Lower lobe of right lung (tissue), 2 donors: Measurements from ENCODE around the gene CCDC28A. TPM values are rescaled to one million over a fixed set of nuclear protein-coding genes. Genes with fewer than 3 reads are reported as not detected.
A peak's percentile ranks its signal among the peaks of the same experiment; 100 is the strongest.

ENCODE experiments used
- ATAC-seq, 2 donors: fragments of 200-7000 bp; cut with Tn5 transposase; one replicate each; pipeline ENCODE4 v1.9.1; 2020 to 2022; ENCODE audit warnings: mild to moderate bottlenecking in 2 of 2, moderate library complexity in 2 of 2
- DNase-seq: peaks from one replicate; pipeline ENCODE4 v3.0.0-alpha.2; 2020
- H3K27ac ChIP-seq: fragments of 200-600 bp; one replicate; pipeline ENCODE4 v1.8.0; 2022
- H3K27me3 ChIP-seq: fragments of 200-600 bp; one replicate; pipeline ENCODE4 v1.8.0; 2022; ENCODE audit warnings: low read depth
- H3K36me3 ChIP-seq: fragments of 200-600 bp; one replicate; pipeline ENCODE4 v1.8.0; 2022; ENCODE audit warnings: mild to moderate bottlenecking
- H3K4me1 ChIP-seq: fragments of 200-600 bp; one replicate; pipeline ENCODE4 v1.8.0; 2022
- H3K4me3 ChIP-seq: fragments of 200-600 bp; one replicate; pipeline ENCODE4 v1.8.0; 2022; ENCODE audit warnings: mild to moderate bottlenecking
- H3K9me3 ChIP-seq: fragments of 200-600 bp; one replicate; pipeline ENCODE4 v1.8.0; 2022
- CTCF ChIP-seq: fragments of 200-600 bp; IDR thresholded peaks from one replicate; pipeline ENCODE4 v1.8.0; 2022; ENCODE audit warnings: antibody characterized with exemption, mild to moderate bottlenecking
- intact Hi-C: fragments of 100-400 bp; cut with DNase I; formaldehyde crosslinking; loops from one replicate; pipeline ENCODE4 v1.11.0; 2022
- total RNA-seq: library from RNA; stranded (reverse); fragmentation: NEBNext Ultra II Directional; extraction: Animal tissue kit (Norgen Biotek cat#: 25700); gene quantifications from one replicate; pipeline ENCODE4 v1.2.1, GENCODE V29; 2021
- donor health status: DM: no; HTN: yes; CAD: no; lungs with severe emphysema.

The CCDC28A gene
- total RNA-seq, 1 donor from 2014 or later: 30.8 TPM

- peak; percentile 83 to 93 for ATAC-seq
- Histone ChIP-seq H3K27me3 (no peaks in the 10 kb centered on the region), H3K36me3 (peaks cover 19% of the 10 kb centered on the region), H3K4me1 (no peaks in the 10 kb centered on the region), H3K4me3 (peak within 1 kb of the TSS; percentile 43), H3K27ac (peak within 1 kb of the TSS; percentile 53), H3K9me3 (no peaks in the 10 kb centered on the region)
- DNase-seq: peak; percentile 74
- TF ChIP-seq CTCF: no peak
- intact Hi-C loops: no loop called here
These were observed 22.4 kb downstream of the CCDC28A start, which contains the start of gene ECT2L for GRCh38 chr6:138795809-138796603. TSS of gene ECT2L (plus strand) at chr6:138796087. CDS start at chr6:138813275, 17,188 bp downstream.

GRCh38 chr6:138796771-138797170 lies 23.2 kb downstream of the CCDC28A start:
- intact Hi-C loops: no loop called here
- no peaks in the 10 kb centered on the region for H3K9me3 ChIP-seq
- H3K27me3 ChIP-seq: no peaks in the 10 kb centered on the region
- H3K36me3 ChIP-seq: peaks cover 11% of the 10 kb centered on the region
- no peak for ATAC-seq
- no peak for DNase-seq
- H3K4me1 ChIP-seq: no peaks in the 10 kb centered on the region
- H3K27ac ChIP-seq: no peak overlapping the region
- no peak for TF ChIP-seq CTCF
- peak overlapping the region; percentile 43 for H3K4me3 ChIP-seq

GRCh38 chr6:138797806-138798446 lies 24.4 kb downstream of the CCDC28A start:
- intact Hi-C loops: no loop called here
- DNase-seq: no peak
- Histone ChIP-seq H3K4me3 (no peak overlapping the region), H3K27me3 (no peaks in the 10 kb centered on the region), H3K27ac (no peak overlapping the region), H3K9me3 (no peaks in the 10 kb centered on the region), H3K4me1 (no peaks in the 10 kb centered on the region), H3K36me3 (peaks cover 1% of the 10 kb centered on the region)
- TF ChIP-seq CTCF: no peak
- ATAC-seq: no peak

- Histone ChIP-seq H3K36me3 (no peaks in the 10 kb centered on the region), H3K4me3 (no peak overlapping the region), H3K9me3 (no peaks in the 10 kb centered on the region), H3K27me3 (no peaks in the 10 kb centered on the region), H3K27ac (no peak overlapping the region), H3K4me1 (no peaks in the 10 kb centered on the region)
- ATAC-seq: no peak
- no peak for DNase-seq
- intact Hi-C loops: no loop called here
- TF ChIP-seq CTCF: no peak
These were observed 27.0 kb downstream of the CCDC28A start for GRCh38 chr6:138800377-138801150.

- intact Hi-C loops: no loop called here
- H3K27me3 ChIP-seq: no peaks in the 10 kb centered on the region
- H3K4me1 ChIP-seq: no peaks in the 10 kb centered on the region
- H3K27ac ChIP-seq: no peak overlapping the region
- H3K9me3 ChIP-seq: no peaks in the 10 kb centered on the region
- no peak for ATAC-seq
- H3K4me3 ChIP-seq: no peak overlapping the region
- no peak for TF ChIP-seq CTCF
- H3K36me3 ChIP-seq: no peaks in the 10 kb centered on the region
- no peak for DNase-seq
These were observed 29.8 kb downstream of the CCDC28A start for GRCh38 chr6:138803331-138803730.
